Coronary artery (tissue), 2 donors: Measurements from ENCODE around the gene NDOR1.

Source experiments
- DNase-seq: peaks from one replicate; pipeline ENCODE4 v3.0.0-alpha.2; 2017; ENCODE audit warnings: low spot score
- H3K27ac ChIP-seq, 2 donors: fragments of 200-600 bp; sonication (generic); one replicate each; pipeline ENCODE4 v1.5.1; 2016 to 2019
- H3K4me3 ChIP-seq: fragments of 200-600 bp; sonication (generic); 2 replicates; pipeline ENCODE4 v1.5.1; 2016; ENCODE audit warnings: mild to moderate bottlenecking, moderate library complexity
- CTCF ChIP-seq: fragments of 200-600 bp; sonication (generic); IDR thresholded peaks from one replicate; pipeline ENCODE4 v1.5.1; 2019; ENCODE audit warnings: antibody characterized with exemption

NDOR1 gene

GRCh38 chr9:137181680-137182079 is 23.8 kb upstream of the NDOR1 start:
- no peak for TF ChIP-seq CTCF
- H3K27ac ChIP-seq: no peak overlapping the region
- no peak overlapping the region for H3K4me3 ChIP-seq
- no peak for DNase-seq

GRCh38 chr9:137182836-137183235 is 22.7 kb upstream of the NDOR1 start:
- Histone ChIP-seq H3K4me3 (no peak overlapping the region), H3K27ac (no peak overlapping the region)
- no peak for DNase-seq
- no peak for TF ChIP-seq CTCF

GRCh38 chr9:137183980-137184595 is 21.4 kb upstream of the NDOR1 start:
- no peak overlapping the region for H3K27ac ChIP-seq
- DNase-seq: no peak
- TF ChIP-seq CTCF: no peak
- no peak overlapping the region for H3K4me3 ChIP-seq

- Histone ChIP-seq H3K27ac (no peak overlapping the region), H3K4me3 (no peak overlapping the region)
- no peak for DNase-seq
- no peak for TF ChIP-seq CTCF
These were observed 20.4 kb upstream of the NDOR1 start for GRCh38 chr9:137184881-137185660.

- Histone ChIP-seq H3K27ac (no peak overlapping the region), H3K4me3 (no peak overlapping the region)
- no peak for TF ChIP-seq CTCF
- no peak for DNase-seq
These were observed 19.6 kb upstream of the NDOR1 start for GRCh38 chr9:137185921-137186320.

GRCh38 chr9:137186385-137186784 is 19.1 kb upstream of the NDOR1 start:
- H3K27ac ChIP-seq: no peak overlapping the region
- no peak for TF ChIP-seq CTCF
- no peak for DNase-seq
- H3K4me3 ChIP-seq: peak overlapping the region; percentile 93

- H3K4me3 ChIP-seq: peak overlapping the region; percentile 93
- DNase-seq: no peak
- no peak for TF ChIP-seq CTCF
- H3K27ac ChIP-seq: no peak overlapping the region
These were observed 18.1 kb upstream of the NDOR1 start for GRCh38 chr9:137187386-137187785.
